ENCODE results near the gene ARX.

The ARX gene

GRCh38 chrX:24996096-24996709, 19.6 kb downstream of the ARX start:
- no peak for DNase-seq

GRCh38 chrX:24993879-24994278, 21.9 kb downstream of the ARX start:
- no peak for DNase-seq

DNA sequence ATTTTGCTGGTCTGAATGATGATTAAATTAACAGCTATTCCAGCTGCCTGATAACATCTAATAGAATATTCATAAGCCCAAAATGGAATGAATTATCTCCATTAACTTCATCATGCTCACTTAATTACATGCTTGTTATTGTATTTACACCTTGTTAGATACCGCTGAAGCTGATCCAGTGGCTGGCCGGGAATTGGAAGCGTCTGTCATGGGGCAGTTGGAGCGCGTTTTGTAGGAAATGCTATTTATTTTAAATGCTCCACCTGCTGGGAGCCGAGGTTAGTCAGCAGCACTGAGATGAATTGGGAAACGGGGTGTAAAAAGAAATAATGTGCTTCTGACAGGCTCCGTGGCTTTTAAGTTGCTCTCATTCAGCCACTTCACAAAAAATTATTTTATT, 25.2 kb downstream of the ARX start:
- no peak for DNase-seq

DNA sequence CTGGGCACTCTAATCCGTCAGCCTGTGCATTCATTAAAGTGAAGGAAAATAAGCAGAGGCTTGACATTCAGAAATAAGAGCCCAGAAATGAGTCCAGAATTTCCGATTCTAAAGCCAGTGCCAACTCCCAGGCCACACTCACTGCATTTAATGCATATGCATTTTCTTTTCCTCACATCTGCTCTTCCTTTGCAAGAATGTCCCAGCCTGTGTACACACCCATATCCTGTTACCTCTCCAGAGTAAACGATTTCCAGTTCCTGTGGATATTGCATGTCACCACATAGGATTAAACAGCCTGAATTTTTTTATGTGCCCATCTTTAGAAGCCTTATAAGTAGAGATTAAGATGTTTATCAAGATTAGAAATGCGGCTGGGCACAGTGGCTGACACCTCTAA, 27.5 kb downstream of the ARX start:
- DNase-seq = peak; percentile 27

DNA sequence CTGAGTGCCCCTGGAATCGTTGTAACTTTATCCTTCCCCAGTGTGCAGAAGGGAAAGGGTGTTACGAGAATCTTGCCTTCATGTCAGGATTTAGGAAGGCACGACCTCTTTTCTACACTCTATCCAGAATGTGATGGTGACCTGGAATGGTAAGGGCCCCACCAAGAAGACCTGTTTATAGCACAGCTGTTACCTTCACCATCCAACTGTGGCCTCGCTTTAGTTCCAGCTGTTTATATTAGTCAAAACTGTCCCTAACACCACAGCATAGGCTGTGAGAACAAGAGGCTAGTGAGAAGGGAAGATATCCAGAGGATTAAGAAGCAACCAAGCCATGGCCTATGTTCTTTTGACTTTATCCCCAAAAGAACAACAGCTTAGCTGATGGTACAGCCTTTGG, 28.0 kb downstream of the ARX start:
- no peak for DNase-seq

- no peak for DNase-seq
Observed at GRCh38 chrX:24985120-24985519, 30.6 kb downstream of the ARX start.

GRCh38 chrX:24983931-24984330, 31.8 kb downstream of the ARX start:
- no peak for DNase-seq

- DNase-seq = no peak
Observed at GRCh38 chrX:24982306-24982965, 33.3 kb downstream of the ARX start.

DNA sequence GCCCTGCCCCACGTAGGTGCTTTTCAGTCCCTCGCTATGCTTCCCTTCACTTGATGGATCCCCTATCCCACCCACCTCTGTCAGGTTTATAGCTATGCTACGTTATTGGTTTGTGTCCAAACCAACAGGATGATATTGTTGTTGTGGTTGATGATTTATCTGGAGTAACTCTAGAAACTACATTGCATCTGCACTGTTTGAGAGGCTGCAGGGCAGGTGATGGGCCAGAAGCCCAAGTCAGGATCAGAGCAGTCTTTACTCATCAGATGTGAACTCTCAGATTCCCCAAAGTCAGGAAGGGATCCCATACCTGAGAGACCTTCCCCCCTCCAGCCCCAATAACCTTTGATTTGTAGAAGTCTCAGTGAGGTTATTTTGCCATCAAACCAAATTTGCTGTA, 34.7 kb downstream of the ARX start:
- no peak for DNase-seq

DNA sequence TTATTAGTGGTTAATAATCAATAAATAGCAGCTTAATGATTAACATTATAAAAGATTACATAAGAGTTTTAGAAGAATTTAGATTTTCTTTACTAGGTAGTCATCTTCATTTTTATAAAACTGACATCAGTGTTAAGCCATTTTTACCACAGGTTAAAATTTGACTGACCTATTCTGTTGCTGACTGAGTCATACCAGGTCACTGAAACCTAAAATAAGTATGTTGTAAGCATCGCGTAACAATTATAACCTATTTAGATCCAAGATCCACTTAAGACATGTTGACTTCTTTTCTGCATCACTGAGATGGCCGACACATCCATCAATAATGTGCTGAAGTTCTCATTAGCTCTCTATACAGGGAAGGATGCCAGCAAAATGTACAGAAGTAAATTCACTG, 36.7 kb downstream of the ARX start:
- no peak for DNase-seq

DNA sequence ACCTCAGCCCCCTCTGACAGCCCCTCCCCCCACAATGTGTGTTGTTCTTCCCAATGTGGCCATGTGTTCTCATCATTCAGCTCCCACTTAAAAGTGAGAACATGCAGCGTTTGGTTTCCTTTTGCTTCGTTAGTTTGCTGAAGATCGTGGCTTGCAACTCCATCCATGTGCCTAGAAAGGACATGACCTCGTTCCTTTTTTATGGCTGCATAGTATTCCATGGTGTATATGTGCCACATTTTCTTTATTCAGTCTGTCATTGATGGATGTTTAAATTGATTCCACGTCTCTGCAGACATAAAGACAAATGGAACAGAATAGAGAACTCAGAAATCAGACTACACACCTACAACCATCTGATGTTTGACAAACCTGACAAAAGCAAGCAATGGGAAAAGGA, 46.0 kb downstream of the ARX start:
- DNase-seq = no peak

GRCh38 chrX:24965372-24965771, 50.4 kb downstream of the ARX start:
- DNase-seq = no peak

DNA sequence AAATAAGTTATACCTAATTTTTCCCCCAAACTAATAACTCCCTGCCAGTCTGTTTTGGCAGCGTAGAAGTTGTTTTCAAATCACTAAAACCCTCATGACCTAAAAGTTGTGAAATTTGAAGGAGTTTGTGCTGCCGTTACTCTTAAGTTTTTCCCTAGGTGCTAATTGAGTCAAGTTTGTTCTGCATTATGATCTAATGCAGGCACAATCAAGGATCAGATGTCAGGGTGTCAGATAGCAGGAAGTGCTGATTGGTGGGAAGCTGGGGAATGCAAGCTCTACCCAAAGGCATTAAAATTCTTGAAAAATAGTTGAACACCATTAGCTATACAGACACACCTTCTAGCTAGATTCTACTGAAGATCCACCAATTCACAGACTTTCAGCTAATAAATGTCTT, 51.9 kb downstream of the ARX start:
- DNase-seq = no peak

DNA sequence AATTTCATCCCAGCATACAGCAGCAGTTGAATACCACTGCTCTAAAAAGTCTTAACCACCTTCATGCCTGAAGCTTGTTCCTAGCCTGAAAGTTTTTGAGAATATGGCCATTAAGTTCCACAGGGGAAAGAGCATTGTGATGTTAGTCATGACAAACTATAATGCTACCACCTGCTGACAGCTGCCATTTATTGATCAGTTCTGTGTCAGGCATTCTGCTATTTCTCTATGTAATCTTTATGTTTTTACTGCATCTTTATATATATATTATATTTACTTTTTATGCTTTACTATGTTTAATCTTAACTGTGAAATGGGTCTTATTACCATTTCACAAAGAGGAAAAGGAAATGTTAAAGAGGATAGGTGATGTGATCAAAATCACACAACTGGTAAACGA, 54.0 kb downstream of the ARX start:
- no peak for DNase-seq

GRCh38 chrX:24956828-24957227, 58.9 kb downstream of the ARX start:
- no peak for DNase-seq

DNA sequence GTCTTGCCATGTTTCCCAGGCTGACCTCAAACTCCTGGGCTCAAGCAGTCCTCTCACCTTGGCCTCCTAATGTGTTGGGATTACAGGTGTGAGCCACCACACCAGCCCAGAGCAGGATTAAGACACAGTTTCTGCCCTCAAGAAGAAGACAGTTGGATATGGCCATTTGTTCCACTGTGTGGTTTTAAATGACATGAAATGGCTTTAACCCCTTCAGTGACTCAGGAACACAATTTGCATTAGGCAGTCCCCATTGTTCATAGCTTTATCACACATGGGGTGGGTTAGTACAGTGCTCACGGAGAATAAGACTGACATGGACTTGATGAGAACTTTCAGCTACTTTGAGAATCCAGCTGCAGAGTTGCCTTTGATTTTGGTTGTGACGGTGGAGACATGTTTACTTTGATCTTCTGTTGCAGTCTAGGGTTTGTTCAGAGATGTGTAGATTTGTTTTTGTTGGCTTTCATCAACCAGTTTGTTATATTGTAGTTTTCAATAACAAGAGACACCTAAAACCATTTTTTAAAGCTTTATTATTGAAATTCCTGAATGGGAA, 60.3 kb downstream of the ARX start:
- no peak for DNase-seq

- DNase-seq = no peak
Observed at GRCh38 chrX:24954732-24955131, 61.0 kb downstream of the ARX start.
